GM18868 (cell line): Measurements from ENCODE around the gene KCNQ5.
"Not testable (repeated sequence)": the region's sequence is repeated elsewhere in the genome, so short reads cannot be mapped to it uniquely, and the experiment has no call there.

Source experiments
- ATAC-seq: cut with Tn5 transposase; IDR thresholded peaks from one replicate; pipeline ENCODE4 v1.9.1; 2021; ENCODE audit warnings: mild to moderate bottlenecking, moderate library complexity; ENCODE audit not compliant: unreplicated experiment

The KCNQ5 gene

GRCh38 chr6:73156793-73157767, 535.2 kb downstream of the KCNQ5 start:
- ATAC-seq: no peak

GRCh38 chr6:73157870-73158269, 536.0 kb downstream of the KCNQ5 start:
- ATAC-seq: no peak

GRCh38 chr6:73169111-73169510, 547.2 kb downstream of the KCNQ5 start:
- ATAC-seq: no peak

GRCh38 chr6:73169633-73170032, 547.8 kb downstream of the KCNQ5 start:
- ATAC-seq: no peak

- ATAC-seq: no peak
These were observed 552.8 kb downstream of the KCNQ5 start for GRCh38 chr6:73174646-73175045.

- ATAC-seq: no peak
These were observed 554.2 kb downstream of the KCNQ5 start for GRCh38 chr6:73176057-73176456.

GRCh38 chr6:73177221-73177944, 555.5 kb downstream of the KCNQ5 start:
- peak; percentile 60 for ATAC-seq

- no peak for ATAC-seq
These were observed 558.3 kb downstream of the KCNQ5 start for GRCh38 chr6:73180076-73180738.

- ATAC-seq: peak; percentile 84
These were observed 559.1 kb downstream of the KCNQ5 start for GRCh38 chr6:73180763-73181619.

GRCh38 chr6:73182021-73182607, 560.2 kb downstream of the KCNQ5 start:
- peak; percentile 31 for ATAC-seq

GRCh38 chr6:73193302-73193701, 571.4 kb downstream of the KCNQ5 start:
- ATAC-seq: not testable (repeated sequence)

GRCh38 chr6:73194744-73195143, 572.9 kb downstream of the KCNQ5 start:
- ATAC-seq: no peak

- no peak for ATAC-seq
These were observed 578.4 kb downstream of the KCNQ5 start for GRCh38 chr6:73200247-73200646.

GRCh38 chr6:73200735-73201134, 578.9 kb downstream of the KCNQ5 start:
- no peak for ATAC-seq

GRCh38 chr6:73203098-73203497, 581.2 kb downstream of the KCNQ5 start:
- ATAC-seq: no peak

- ATAC-seq: no peak
These were observed 582.4 kb downstream of the KCNQ5 start for GRCh38 chr6:73204252-73204651.

- ATAC-seq: no peak
These were observed 585.5 kb downstream of the KCNQ5 start for GRCh38 chr6:73207221-73207837.

- ATAC-seq: no peak
These were observed 587.3 kb downstream of the KCNQ5 start for GRCh38 chr6:73209117-73209516.

- no peak for ATAC-seq
These were observed 595.0 kb downstream of the KCNQ5 start for GRCh38 chr6:73216859-73217258.

GRCh38 chr6:73225396-73225795, 603.5 kb downstream of the KCNQ5 start, which contains the start of gene KHDC1L:
TSS of gene KHDC1L (minus strand) at chr6:73225496. CDS start at chr6:73225408, 88 bp downstream.
- ATAC-seq: no peak
